GM18951 (cell line): ENCODE data around the gene EXOC6.

Experiments
- POLR2A ChIP-seq: IDR thresholded peaks from 4 replicates; pipeline ENCODE4 v1.6.1; 2011; ENCODE audit warnings: mild to moderate bottlenecking; ENCODE audit not compliant: insufficient read length, insufficient read depth; ENCODE audit errors: extremely low read depth
- in situ Hi-C: fragments of 300-500 bp; cut with MboI; formaldehyde crosslinking; loops from one replicate; pipeline ENCODE4 v1.12.0; 2022; ENCODE audit warnings: low sequenced_read_pairs, mixed read lengths, inconsistent platforms; ENCODE audit not compliant: unreplicated experiment

The EXOC6 gene

DNA sequence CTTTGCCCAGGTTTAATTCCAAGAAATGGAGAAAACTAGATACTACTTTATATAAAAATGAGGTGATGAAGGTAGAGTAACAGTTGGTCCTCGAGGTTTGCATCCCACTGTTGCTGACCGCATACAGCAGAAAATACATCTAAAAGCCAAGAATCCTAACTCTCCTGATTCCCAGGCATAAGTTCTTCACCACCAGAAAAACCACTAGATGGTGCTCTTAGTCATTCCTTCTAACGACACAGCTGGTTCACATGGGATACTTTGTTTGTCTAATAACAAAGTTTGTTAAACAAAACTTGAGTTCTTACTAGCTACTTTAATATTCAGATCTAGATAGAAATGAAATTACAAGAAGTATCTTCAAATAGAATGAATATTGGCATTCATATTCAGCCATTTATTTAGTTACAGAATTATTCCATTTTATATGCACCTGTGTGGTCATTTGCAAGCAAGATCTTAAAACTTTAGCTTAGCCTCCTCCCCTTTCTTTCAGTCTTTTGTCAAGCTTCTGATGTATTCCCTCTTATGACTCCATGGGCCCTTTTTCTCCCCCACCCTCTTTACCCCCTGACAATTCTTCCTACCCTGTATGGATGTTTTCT lies 158.2 kb downstream of the EXOC6 start:
- in situ Hi-C loops = no loop called here
- TF ChIP-seq POLR2A = no peak

- in situ Hi-C loops = no loop called here
- no peak for TF ChIP-seq POLR2A
Measured at GRCh38 chr10:93015722-93016121, 167.4 kb downstream of the EXOC6 start.

GRCh38 chr10:93023013-93023650 lies 174.8 kb downstream of the EXOC6 start:
- in situ Hi-C loops = no loop called here
- no peak for TF ChIP-seq POLR2A

- in situ Hi-C loops = no loop called here
Measured at GRCh38 chr10:93026072-93026471, 177.8 kb downstream of the EXOC6 start.

DNA sequence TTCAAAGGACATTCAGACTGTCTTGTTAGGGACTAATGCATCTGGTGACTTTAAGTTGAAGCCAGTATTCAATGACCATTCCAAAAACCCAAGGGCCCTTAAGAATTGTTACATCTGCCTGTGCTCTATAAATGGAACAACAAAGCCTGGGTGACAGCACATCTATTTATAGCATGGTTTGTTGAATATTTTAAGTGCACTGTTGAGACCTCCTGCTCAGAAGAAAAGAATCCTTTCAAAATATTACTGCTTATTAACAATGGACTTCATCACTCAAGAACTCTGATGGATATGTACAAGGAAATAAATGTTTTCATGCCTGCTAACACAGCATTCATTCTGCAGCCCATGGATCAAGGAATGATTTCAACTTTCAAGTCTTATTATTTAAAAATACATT lies 179.2 kb downstream of the EXOC6 start:
- TF ChIP-seq POLR2A = no peak
- in situ Hi-C loops = no loop called here

More at GRCh38 chr10:93026072-93026471, 177.8 kb downstream of the EXOC6 start:
- TF ChIP-seq POLR2A = no peak

GRCh38 chr10:93028883-93029282 lies 180.6 kb downstream of the EXOC6 start:
- in situ Hi-C loops = no loop called here
- TF ChIP-seq POLR2A = no peak

DNA sequence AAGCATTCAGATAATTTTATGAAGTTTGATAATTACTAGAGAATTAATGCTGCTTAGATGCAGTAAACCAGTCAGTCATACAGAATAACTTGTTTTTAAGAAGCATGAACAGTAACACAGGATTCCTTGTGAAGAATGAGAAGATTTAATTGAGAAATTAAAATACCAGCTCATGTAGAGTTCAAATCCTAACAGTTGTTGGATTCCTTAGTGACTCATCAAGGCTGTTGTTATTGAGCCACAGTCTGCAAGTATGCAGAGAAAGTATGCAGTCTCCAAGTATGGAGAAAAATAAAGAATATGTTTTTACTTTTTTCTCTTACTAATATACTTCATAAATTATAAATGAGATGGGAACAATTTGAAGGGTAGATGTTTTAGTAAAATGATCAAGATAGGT lies 182.1 kb downstream of the EXOC6 start:
- in situ Hi-C loops = no loop called here
- no peak for TF ChIP-seq POLR2A

GRCh38 chr10:93032105-93032808 lies 183.9 kb downstream of the EXOC6 start:
- in situ Hi-C loops = no loop called here
- no peak for TF ChIP-seq POLR2A

DNA sequence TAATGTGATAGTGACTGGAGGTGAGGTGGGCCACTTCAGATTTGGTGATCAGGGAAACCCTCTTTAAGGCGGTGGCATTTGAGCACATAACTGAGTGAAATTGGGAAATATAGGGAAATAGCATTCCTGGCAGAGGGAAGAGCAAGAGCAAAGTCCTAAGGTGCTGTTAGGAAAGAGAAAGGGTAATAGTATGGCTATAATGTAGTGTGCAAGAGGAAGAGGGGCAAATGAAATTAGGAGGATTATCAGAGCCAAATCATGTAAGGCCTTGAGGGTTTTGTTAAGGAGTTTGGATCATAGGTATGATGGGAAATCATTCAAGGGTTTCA lies 184.5 kb downstream of the EXOC6 start:
- in situ Hi-C loops = no loop called here
- no peak for TF ChIP-seq POLR2A

DNA sequence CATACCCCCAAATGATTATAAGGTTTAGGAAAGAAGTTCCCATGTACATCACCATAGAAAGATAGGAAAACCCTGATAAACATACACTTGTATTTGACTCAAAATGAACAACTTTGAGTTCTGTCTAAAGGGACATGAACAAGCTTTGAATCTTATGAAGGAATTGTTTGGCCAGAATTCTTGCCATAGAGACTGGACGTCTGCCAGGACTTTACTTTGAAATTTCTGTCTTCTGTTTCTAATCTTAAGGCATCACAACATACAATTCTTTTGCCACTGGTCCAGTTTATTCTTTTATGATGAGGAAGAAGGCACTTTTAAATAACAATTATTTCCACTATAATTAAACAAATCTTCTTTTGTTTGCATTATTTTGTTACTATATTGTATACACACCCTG lies 186.1 kb downstream of the EXOC6 start:
- in situ Hi-C loops = no loop called here
- no peak for TF ChIP-seq POLR2A

GRCh38 chr10:93039110-93039509 lies 190.8 kb downstream of the EXOC6 start:
- TF ChIP-seq POLR2A = no peak
- in situ Hi-C loops = no loop called here

DNA sequence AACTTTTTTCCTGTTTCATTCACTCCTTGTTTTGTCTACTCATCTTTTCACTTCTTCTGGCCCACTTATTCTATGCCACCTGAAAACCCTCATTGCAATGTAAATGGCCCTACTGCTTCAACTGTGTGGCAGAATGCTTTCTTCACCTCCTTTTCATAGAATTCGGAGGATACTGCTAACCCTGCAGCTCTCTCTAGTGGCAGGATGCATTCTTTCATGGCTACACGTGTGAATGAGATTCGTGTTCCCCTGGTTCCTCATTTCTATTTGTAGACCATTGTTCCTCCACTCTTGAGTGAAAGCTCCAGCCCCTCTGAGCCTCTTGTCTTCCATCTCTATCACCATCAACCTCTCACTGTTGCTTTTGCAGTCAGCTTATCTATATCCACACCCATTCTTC lies 191.4 kb downstream of the EXOC6 start:
- in situ Hi-C loops = no loop called here

DNA sequence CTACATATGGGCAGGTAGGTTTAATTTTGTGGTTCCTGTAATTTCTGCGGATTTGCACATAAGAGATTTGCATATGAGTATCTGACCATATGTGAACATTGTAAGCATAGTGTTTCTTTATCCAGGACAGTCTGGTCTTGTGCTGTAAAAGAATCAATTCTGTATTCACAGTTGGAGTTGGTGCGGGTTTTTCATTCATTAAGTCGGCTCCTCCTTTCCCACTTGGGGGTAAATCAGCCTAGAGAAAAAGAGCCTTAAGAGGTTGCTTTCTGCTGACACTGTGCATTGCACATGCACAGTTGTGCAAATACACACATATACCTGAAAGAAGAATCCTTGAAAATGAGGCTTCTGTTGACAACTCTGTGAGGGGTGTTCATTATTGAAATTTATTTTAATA lies 206.2 kb downstream of the EXOC6 start:
- in situ Hi-C loops = no loop called here
- no peak for TF ChIP-seq POLR2A

More for the DNA sequence above, 191.4 kb downstream of the EXOC6 start:
- TF ChIP-seq POLR2A = no peak

DNA sequence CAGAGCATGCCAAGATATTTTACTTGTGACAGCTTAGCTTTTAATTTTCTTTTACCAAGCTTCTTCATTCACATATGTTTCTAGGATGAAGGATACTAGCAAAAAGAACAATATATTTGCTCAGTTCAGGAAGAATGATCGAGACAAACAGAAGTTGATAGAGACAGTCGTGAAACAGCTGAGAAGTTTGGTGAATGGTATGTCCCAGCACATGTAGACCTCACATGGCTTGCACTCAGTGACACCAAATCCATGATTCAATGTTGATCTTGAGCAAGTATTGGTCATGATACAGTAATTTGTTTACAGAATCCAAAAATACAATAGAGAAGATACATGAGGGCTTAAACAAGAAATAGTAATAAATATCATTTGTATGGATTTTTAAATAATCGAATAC lies 209.8 kb downstream of the EXOC6 start:
- TF ChIP-seq POLR2A = no peak
- in situ Hi-C loops = no loop called here

DNA sequence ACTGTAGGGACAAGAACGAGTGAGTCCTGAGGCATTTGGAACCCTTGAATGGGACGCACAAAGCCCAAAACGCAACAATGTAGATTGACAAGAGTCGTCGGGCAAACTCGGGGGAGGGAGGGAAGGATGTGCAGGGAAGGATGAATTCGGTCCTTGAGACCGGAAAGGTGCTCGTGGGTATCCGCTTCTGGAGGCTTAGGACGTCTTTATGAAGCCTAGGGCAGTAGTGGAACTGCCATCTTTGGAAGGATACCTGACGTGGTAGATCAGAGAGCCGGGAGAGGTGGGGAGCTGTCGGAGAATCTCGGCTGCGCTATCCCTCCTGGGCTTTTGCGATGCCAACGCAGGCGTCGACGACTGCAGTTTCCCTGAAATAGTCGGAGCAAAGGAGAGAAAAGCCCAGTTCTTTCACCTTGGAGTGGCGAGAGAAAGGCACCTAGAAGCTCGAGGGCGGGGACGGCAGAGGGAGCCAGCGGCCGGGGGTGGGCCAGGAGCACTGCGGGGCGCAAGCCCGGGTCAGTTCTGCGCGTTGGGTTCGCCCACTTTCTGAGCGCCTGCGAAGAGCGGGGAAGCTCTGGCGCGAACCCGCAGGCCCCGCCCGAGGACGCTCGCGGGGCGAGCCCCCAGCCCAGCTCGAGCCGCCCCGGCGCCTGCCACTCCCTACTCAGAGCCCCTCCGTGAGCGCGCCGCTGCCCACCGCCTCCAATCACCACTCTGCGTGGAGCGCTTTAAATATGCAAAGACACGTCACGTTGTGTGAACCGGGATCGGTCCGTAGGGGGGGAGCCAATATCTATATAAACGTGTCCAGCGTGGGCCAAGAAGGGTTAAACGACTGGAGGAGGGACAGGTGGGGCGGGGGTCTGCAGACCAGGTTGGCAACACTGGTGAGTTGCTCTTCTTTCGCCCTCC lies 211.9 kb downstream of the EXOC6 start, which contains the start of gene CYP26C1:
Gene CYP26C1, plus strand, starts transcription at position 824 of the 912 bp plus-strand sequence. CDS start 466 bp downstream, outside the sequence.
- in situ Hi-C loops = no loop called here
- no peak for TF ChIP-seq POLR2A
